ENCODE results near the gene FBXO48.

The FBXO48 gene

GRCh38 chr2:68411397-68412126, 55.5 kb downstream of the FBXO48 start:
- no peak overlapping the region for H3K4me3 ChIP-seq (ENCODE audit: control insufficient read depth, low read depth, low read length)
- DNase-seq (ENCODE audit: low read depth) = no peak
- no peak for TF ChIP-seq CTCF (IDR thresholded peaks at IDR 0.05; ENCODE audit: control insufficient read depth, insufficient read depth, low read depth, low read length, missing control alignments)
